Neuronal stem cell (in vitro differentiated cells): ENCODE results near the gene NPAS2.

Experiments used
- DNase-seq: peaks from one replicate; pipeline ENCODE4 v3.0.0-alpha.2; 2013; ENCODE audit warnings: low spot score
- H2AFZ ChIP-seq: one replicate; pipeline ENCODE4 v1.6.1; 2013; ENCODE audit warnings: mild to moderate bottlenecking, low read length, inconsistent platforms
- H2AK5ac ChIP-seq: 2 replicates; pipeline ENCODE4 v1.6.1; 2013; ENCODE audit warnings: low read depth, mild to moderate bottlenecking, inconsistent platforms, low read length, moderate library complexity, mixed read lengths
- H2BK120ac ChIP-seq: 2 replicates; pipeline ENCODE4 v1.6.1; 2013; ENCODE audit warnings: low read depth, mild to moderate bottlenecking, inconsistent platforms, low read length, moderate library complexity, mixed read lengths
- H2BK12ac ChIP-seq: one replicate; pipeline ENCODE4 v1.6.1; 2013; ENCODE audit warnings: low read length, inconsistent platforms
- H2BK15ac ChIP-seq: 2 replicates; pipeline ENCODE4 v1.6.1; 2013; ENCODE audit warnings: mild to moderate bottlenecking, low read length, inconsistent platforms, mixed read lengths
- H2BK5ac ChIP-seq: one replicate; pipeline ENCODE4 v1.6.1; 2013; ENCODE audit warnings: inconsistent platforms, mild to moderate bottlenecking, low read length, moderate library complexity
- H3K14ac ChIP-seq: one replicate; pipeline ENCODE4 v1.6.1; 2013; ENCODE audit warnings: low read length, inconsistent platforms
- H3K18ac ChIP-seq: 2 replicates; pipeline ENCODE4 v1.6.1; 2013; ENCODE audit warnings: low read length, inconsistent platforms
- H3K23ac ChIP-seq: 2 replicates; pipeline ENCODE4 v1.6.1; 2013; ENCODE audit warnings: low read depth, mild to moderate bottlenecking, mixed read lengths, low read length, inconsistent platforms; ENCODE audit not compliant: poor library complexity
- H3K27ac ChIP-seq: replicated peaks from 3 replicates; pipeline ENCODE4 v1.5.1; 2013; ENCODE audit warnings: low read length, inconsistent platforms
- H3K27me3 ChIP-seq, 3 experiments: 2 replicates each; pipeline ENCODE4 v1.6.1; 2013; ENCODE audit warnings: low read length in 3 of 3, mild to moderate bottlenecking in 2 of 3, inconsistent platforms in 1 of 3, low read depth in 1 of 3, mixed read lengths in 1 of 3, moderate library complexity in 1 of 3; ENCODE audit not compliant: control insufficient read depth in 3 of 3, insufficient read depth in 3 of 3
- H3K36me3 ChIP-seq, 2 donors: replicated peaks in 1 of 2; 2 replicates each; pipeline ENCODE4 v1.6.1; 2013; ENCODE audit warnings: low read length in 2 of 2; ENCODE audit not compliant: control insufficient read depth in 2 of 2, insufficient read depth in 2 of 2
- H3K4ac ChIP-seq: 2 replicates; pipeline ENCODE4 v1.6.1; 2013; ENCODE audit warnings: inconsistent platforms, mild to moderate bottlenecking, low read length, moderate library complexity
- H3K4me1 ChIP-seq, 2 donors: 1 replicate in 1 of 2; 2 replicates in 1 of 2; pipeline ENCODE4 v1.6.1; 2013; ENCODE audit warnings: low read length in 2 of 2, low read depth in 1 of 2; ENCODE audit not compliant: control insufficient read depth in 2 of 2, insufficient read depth in 1 of 2
- H3K4me2 ChIP-seq: one replicate; pipeline ENCODE4 v1.6.1; 2013; ENCODE audit warnings: mild to moderate bottlenecking, low read length, inconsistent platforms; ENCODE audit not compliant: insufficient read depth, poor library complexity, severe bottlenecking
- H3K4me3 ChIP-seq, 2 donors: 2 replicates each; pipeline ENCODE4 v1.5.1; 2013; ENCODE audit warnings: low read length in 2 of 2, mild to moderate bottlenecking in 2 of 2, inconsistent platforms in 1 of 2, moderate library complexity in 1 of 2
- H3K79me1 ChIP-seq: one replicate; pipeline ENCODE4 v1.6.1; 2013; ENCODE audit warnings: low read depth, mild to moderate bottlenecking, inconsistent platforms, low read length, moderate library complexity
- H3K9ac ChIP-seq: one replicate; pipeline ENCODE4 v1.6.1; 2013; ENCODE audit warnings: mild to moderate bottlenecking, low read depth, low read length, inconsistent platforms; ENCODE audit not compliant: poor library complexity
- H3K9me3 ChIP-seq, 2 donors: replicated peaks in 1 of 2; 2 replicates each; pipeline versions ENCODE3 to v1.6.1; 2013; ENCODE audit warnings: low read length in 2 of 2, mild to moderate bottlenecking in 2 of 2, inconsistent platforms in 1 of 2, low read depth in 1 of 2, mixed read lengths in 1 of 2, moderate library complexity in 1 of 2; ENCODE audit not compliant: control insufficient read depth in 2 of 2, insufficient read depth in 1 of 2
- H4K8ac ChIP-seq: one replicate; pipeline ENCODE4 v1.6.1; 2013; ENCODE audit warnings: low read depth, mild to moderate bottlenecking, inconsistent platforms, low read length, moderate library complexity
- H4K91ac ChIP-seq: one replicate; pipeline ENCODE4 v1.6.1; 2013; ENCODE audit warnings: low read length, low read depth, mild to moderate bottlenecking, inconsistent platforms; ENCODE audit not compliant: poor library complexity
- WGBS, 2 donors: extraction: QIAGEN DNeasy Blood & Tissue Kit; methylation state at CpG; one replicate each; pipeline ENCODE4 v1.1.7; 2013; ENCODE audit warnings: missing lambda C conversion rate in 2 of 2, mixed read lengths in 1 of 2; ENCODE audit not compliant: insufficient read length in 2 of 2, insufficient replicate concordance in 1 of 2; ENCODE audit errors: extremely low coverage in 2 of 2; 5-methylcytosine and 5-hydroxymethylcytosine counted together

Gene NPAS2

DNA sequence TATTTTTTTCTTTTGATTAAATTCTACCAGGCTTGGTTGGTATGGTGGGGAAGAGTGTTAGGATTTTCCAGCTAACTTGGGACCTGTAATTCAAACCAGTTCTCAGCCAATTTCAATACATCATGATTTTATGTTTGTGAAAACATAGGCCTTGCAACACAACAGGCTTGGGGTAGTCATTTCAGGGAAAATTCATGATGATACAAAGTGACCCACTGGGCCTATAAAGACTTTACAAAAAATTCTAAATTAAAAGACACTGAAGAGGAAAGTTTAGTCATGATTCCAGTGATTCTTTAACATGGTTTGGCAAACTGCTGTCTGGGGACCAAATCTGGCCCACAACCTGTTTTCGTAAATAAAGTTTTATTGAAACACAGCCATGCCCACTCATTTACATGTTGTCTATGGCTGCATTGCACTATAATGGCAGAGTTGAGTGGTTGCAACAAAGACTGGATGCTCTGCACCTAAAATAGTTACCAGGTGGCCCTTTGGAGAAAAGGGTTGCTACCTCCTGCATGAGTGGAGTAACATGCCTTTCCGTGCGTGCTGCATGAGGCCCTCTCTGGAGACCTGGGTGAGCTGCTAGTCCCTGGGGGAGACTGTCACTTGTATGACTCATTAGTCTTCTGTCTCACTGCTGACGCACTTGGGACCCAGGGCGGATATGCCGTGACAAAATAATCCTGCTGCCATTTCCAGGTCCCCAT lies 73.6 kb downstream of the NPAS2 start:
- no peak overlapping the region for H4K91ac ChIP-seq
- H3K9me3 ChIP-seq, result no peaks in the 10 kb centered on the region
- no peak overlapping the region for H2BK15ac ChIP-seq
- no peak overlapping the region for H3K27ac ChIP-seq
- H3K9ac ChIP-seq, result no peak overlapping the region
- no peak for DNase-seq
- no peak overlapping the region for H4K8ac ChIP-seq
- no CpG with 5 or more reads among the region's 6 CpGs for WGBS, 2 donors
- no peak overlapping the region for H2AK5ac ChIP-seq
- no peaks in the 10 kb centered on the region for H3K79me1 ChIP-seq
- H3K4me1 ChIP-seq, result peaks cover 0 to 4% of the 10 kb centered on the region in 2 donors
- no peaks in the 10 kb centered on the region for H3K36me3 ChIP-seq
- no peak overlapping the region for H2BK120ac ChIP-seq
- no peak overlapping the region for H3K18ac ChIP-seq
- no peak overlapping the region for H3K23ac ChIP-seq
- no peak overlapping the region for H3K4ac ChIP-seq
- no peaks in the 10 kb centered on the region for H3K27me3 ChIP-seq
- H3K14ac ChIP-seq, result no peak overlapping the region
- no peak overlapping the region for H2AFZ ChIP-seq
- H2BK5ac ChIP-seq, result no peak overlapping the region
- no peak overlapping the region for H3K4me2 ChIP-seq
- H3K4me3 ChIP-seq, result no peak overlapping the region
- H2BK12ac ChIP-seq, result no peak overlapping the region

DNA sequence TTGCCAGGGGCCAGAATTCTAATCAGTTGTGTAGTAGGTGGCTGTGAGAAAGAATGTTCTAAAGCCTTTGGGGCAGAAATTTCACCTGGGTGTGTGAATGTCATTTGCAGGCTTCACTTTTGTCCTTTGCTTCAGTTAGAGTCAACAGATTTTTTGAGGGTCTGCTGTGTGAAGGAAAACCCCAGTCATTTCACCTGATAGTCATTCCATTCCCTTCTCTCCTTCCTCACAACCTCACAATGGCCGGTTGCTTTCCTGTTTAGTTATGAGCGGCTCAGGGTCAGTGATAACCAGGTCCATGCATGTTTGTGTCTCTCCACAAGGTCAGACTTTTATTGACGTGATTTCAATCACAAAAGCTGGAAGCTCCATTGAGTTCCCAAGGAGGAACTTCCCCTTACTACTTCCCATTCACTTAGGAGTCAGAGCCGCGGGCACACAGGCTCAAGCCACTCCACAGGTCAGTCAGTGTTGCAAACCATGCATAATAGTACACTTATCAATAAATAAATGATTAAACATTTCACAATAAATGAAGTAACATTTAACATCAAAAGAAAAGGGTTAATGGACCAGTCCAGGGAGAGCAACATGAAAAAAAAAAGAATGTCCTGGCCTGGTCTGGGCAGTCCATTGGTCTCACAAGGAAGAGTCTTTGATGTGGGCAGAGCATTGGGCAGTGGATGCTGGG lies 74.3 kb downstream of the NPAS2 start:
- Histone ChIP-seq H2AK5ac (no peak overlapping the region), H3K23ac (no peak overlapping the region), H2BK15ac (no peak overlapping the region), H2BK5ac (no peak overlapping the region), H3K18ac (no peak overlapping the region), H3K14ac (no peak overlapping the region), H2BK120ac (no peak overlapping the region), H3K79me1 (no peaks in the 10 kb centered on the region), H3K9ac (no peak overlapping the region), H3K4me2 (no peak overlapping the region), H4K91ac (no peak overlapping the region), H3K9me3 (no peaks in the 10 kb centered on the region), H3K27me3 (no peaks in the 10 kb centered on the region), H3K36me3 (no peaks in the 10 kb centered on the region), H2AFZ (no peak overlapping the region), H3K4me1 (peaks cover 0 to 4% of the 10 kb centered on the region in 2 donors), H4K8ac (no peak overlapping the region), H3K4me3 (no peak overlapping the region), H3K4ac (no peak overlapping the region), H2BK12ac (no peak overlapping the region), H3K27ac (no peak overlapping the region)
- WGBS, 2 donors, result no CpG with 5 or more reads among the region's 5 CpGs
- no peak for DNase-seq

DNA sequence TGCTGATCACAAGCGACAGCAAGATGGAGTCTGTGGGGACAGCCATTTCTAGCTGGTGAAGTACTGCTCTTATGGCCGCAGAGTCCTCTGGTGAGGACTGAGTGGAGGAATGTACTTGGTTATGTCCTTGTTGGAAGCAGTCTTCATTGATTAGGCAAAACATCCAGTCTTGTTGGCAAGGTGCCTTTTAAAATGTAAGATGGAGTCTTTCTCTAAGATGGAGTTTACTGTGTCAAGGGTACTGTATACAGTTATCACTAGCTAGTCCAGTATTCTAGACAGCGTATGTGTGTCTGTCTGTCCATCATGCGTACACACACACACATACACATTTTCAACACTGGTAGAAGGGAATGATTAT lies 74.8 kb downstream of the NPAS2 start:
- H3K27me3 ChIP-seq, result no peaks in the 10 kb centered on the region
- no peaks in the 10 kb centered on the region for H3K9me3 ChIP-seq
- no peak overlapping the region for H3K9ac ChIP-seq
- no CpG with 5 or more reads among the region's 4 CpGs for WGBS, 2 donors
- no peak overlapping the region for H3K4ac ChIP-seq
- H2BK12ac ChIP-seq, result no peak overlapping the region
- H2BK15ac ChIP-seq, result no peak overlapping the region
- H3K4me3 ChIP-seq, result no peak overlapping the region
- H3K79me1 ChIP-seq, result no peaks in the 10 kb centered on the region
- no peak overlapping the region for H4K91ac ChIP-seq
- no peak overlapping the region for H2BK120ac ChIP-seq
- H2BK5ac ChIP-seq, result no peak overlapping the region
- H3K4me1 ChIP-seq, result peaks cover 0 to 4% of the 10 kb centered on the region in 2 donors
- DNase-seq, result no peak
- no peaks in the 10 kb centered on the region for H3K36me3 ChIP-seq
- no peak overlapping the region for H3K27ac ChIP-seq
- H2AFZ ChIP-seq, result no peak overlapping the region
- H4K8ac ChIP-seq, result no peak overlapping the region
- no peak overlapping the region for H3K18ac ChIP-seq
- H3K4me2 ChIP-seq, result no peak overlapping the region
- no peak overlapping the region for H3K23ac ChIP-seq
- no peak overlapping the region for H3K14ac ChIP-seq
- no peak overlapping the region for H2AK5ac ChIP-seq

GRCh38 chr2:100895402-100895801 lies 75.5 kb downstream of the NPAS2 start:
- no peaks in the 10 kb centered on the region for H3K9me3 ChIP-seq
- H3K23ac ChIP-seq, result no peak overlapping the region
- H3K14ac ChIP-seq, result no peak overlapping the region
- H3K4ac ChIP-seq, result no peak overlapping the region
- no peak overlapping the region for H2BK120ac ChIP-seq
- H3K4me1 ChIP-seq, result peaks cover 0 to 4% of the 10 kb centered on the region in 2 donors
- no peak overlapping the region for H2BK5ac ChIP-seq
- H2AK5ac ChIP-seq, result no peak overlapping the region
- no CpG with 5 or more reads among the region's 3 CpGs for WGBS, 2 donors
- H3K4me3 ChIP-seq, result no peak overlapping the region
- H2BK12ac ChIP-seq, result no peak overlapping the region
- no peak overlapping the region for H3K27ac ChIP-seq
- H2AFZ ChIP-seq, result no peak overlapping the region
- H2BK15ac ChIP-seq, result no peak overlapping the region
- no peak overlapping the region for H4K8ac ChIP-seq
- no peak overlapping the region for H3K9ac ChIP-seq
- H3K79me1 ChIP-seq, result no peaks in the 10 kb centered on the region
- no peak overlapping the region for H4K91ac ChIP-seq
- no peak overlapping the region for H3K18ac ChIP-seq
- no peak overlapping the region for H3K4me2 ChIP-seq
- DNase-seq, result no peak
- H3K27me3 ChIP-seq, result no peaks in the 10 kb centered on the region
- no peaks in the 10 kb centered on the region for H3K36me3 ChIP-seq
